ENCODE measurements around the gene FGF12.
A peak's percentile ranks its signal among the peaks of the same experiment; 100 is the strongest.

FGF12 gene

DNA sequence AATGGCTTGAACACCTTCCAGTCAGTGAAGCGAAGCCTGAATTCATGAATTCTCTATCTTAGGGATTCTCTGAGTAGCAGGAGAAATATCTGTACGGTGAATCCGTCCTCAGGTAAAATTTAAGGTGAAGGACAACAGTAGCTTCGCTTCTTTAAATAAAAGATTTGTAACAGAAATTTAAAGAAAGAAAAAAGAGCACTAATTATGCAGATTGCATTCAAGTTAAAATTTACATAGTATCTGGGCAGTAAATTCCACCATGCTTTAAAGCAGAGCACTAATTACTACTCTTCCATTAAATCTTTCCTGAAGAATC lies 282.6 kb downstream of the FGF12 start:
- TF ChIP-seq CTCF (IDR thresholded peaks at IDR 0.05): 0 out of 2 replicates have a peak, but pooled peaks have one; percentile 6

GRCh38 chr3:192444096-192444790 lies 283.1 kb downstream of the FGF12 start:
- TF ChIP-seq CTCF (IDR thresholded peaks at IDR 0.05): peak; percentile 99

DNA sequence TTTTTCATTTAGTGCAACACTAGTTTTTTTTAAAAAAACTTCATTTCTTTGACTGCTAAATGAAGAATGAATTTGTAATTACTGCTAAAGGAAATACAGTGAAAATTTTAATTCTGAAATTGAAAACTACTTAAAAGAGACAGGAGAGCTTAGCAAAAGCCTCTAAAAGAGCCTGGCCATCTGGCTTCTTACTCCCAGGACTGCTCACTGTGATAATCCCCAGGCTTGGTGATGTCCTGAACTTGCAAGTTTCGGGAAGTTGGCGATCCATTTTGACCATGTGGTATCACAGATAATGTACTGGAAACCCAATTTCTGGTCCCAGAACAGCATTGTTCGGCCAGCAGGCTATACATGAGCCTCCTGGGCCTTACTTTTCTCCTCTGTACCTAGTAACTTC lies 292.1 kb downstream of the FGF12 start:
- TF ChIP-seq CTCF (IDR thresholded peaks at IDR 0.05): no peak

GRCh38 chr3:192434186-192434585 lies 293.2 kb downstream of the FGF12 start:
- no peak for TF ChIP-seq CTCF (IDR thresholded peaks at IDR 0.05)

- TF ChIP-seq CTCF (IDR thresholded peaks at IDR 0.05): no peak
These were observed 293.6 kb downstream of the FGF12 start for GRCh38 chr3:192433704-192434103.

DNA sequence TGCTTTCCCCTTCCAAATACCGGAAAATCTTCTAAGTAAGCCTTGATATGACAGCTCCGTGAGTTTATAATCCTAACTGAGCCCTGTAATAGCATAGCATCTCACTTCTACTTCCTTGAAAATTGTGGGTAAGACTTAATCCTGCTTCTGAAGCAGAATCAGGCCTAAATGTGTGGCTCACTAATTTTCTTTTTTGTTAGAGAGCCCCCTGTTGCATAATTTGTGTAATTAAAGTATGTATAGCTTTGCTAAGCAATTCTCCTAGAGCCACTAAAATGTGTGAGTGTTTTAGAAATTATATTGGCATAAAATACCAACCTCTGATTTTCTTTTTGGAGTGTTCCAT lies 304.4 kb downstream of the FGF12 start:
- peak; percentile 36; the same call in 1 of the 2 replicates for TF ChIP-seq CTCF (IDR thresholded peaks at IDR 0.05)

DNA sequence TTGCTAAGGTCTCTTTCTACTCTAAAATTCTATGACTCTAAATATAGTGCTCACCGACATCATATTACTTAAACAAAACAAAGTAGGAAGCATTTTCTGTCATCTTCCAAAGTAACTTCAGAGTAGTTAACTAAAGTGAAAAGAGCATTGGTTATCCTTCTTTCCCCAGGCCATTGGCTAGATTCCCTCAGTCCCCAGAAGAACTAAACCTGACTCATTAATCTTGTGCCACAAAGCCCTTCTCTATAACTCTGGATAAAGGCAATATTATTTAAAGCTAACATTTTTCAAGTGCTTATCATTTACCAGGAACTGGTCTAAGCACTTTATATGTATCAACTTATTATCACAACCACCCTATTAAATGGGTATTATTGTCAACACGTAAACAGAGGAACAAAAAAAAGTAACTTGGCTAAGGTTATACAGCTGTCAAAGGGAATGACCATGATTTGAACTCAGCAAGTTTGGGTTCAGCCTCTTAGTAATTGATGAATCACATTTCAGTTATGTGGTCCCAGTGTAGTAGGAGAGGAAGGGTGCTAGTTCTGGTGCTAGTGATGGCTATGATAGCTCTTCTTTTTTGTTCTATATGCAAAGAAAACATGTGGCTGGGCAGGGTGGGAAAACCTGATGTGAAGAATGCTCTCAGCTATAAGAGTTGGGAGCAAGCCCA lies 304.9 kb downstream of the FGF12 start:
- no peak for TF ChIP-seq CTCF (IDR thresholded peaks at IDR 0.05)
